SK-N-SH (cell line): ENCODE measurements around the gene SRGN. TPM values are rescaled to one million over a fixed set of nuclear protein-coding genes. Genes with fewer than 3 reads are reported as not detected.

Experiments used
- CTCF ChIA-PET: fragments of 300-600, 350-600 bp; formaldehyde crosslinking; extraction: SDS; loops from one replicate; lab custom pipeline; 2021; lab: Yijun Ruan, JAX
- POLR2A ChIA-PET: fragments of 350-600 bp; sonication (Branson Sonifier 250); formaldehyde crosslinking; extraction: SDS; loops from one replicate; lab custom pipeline; 2020; ENCODE audit warnings: antibody characterized with exemption, inconsistent platforms; lab: Yijun Ruan, JAX
- DNase-seq: peaks from one replicate; pipeline ENCODE4 v3.0.0; 2012
- H2AFZ ChIP-seq: fragments of 200-600 bp; sonication (generic); 2 replicates; pipeline ENCODE4 v1.8.1; 2016; ENCODE audit warnings: antibody characterized with exemption, mild to moderate bottlenecking, low read depth
- H3F3A ChIP-seq: fragments of 200-600 bp; sonication (generic); replicated peaks from 2 replicates; pipeline ENCODE3; 2016; ENCODE audit warnings: antibody characterized with exemption, mild to moderate bottlenecking; ENCODE audit not compliant: insufficient read depth
- H3K27ac ChIP-seq, 2 experiments: fragments of 200-500 bp in 1 of 2; fragments of 200-600 bp in 1 of 2; sonication (Bioruptor generic) in 1 of 2; sonication (generic), shearing (Covaris generic) in 1 of 2; 2 replicates each; pipeline versions ENCODE4 v1.5.1 to v1.6.1; 2014 to 2016; ENCODE audit warnings: low read depth in 2 of 2, inconsistent platforms in 1 of 2, low read length in 1 of 2, mild to moderate bottlenecking in 1 of 2, mixed read lengths in 1 of 2
- H3K27me3 ChIP-seq: fragments of 200-600 bp; sonication (generic), shearing (Covaris generic); 2 replicates; pipeline ENCODE4 v1.6.1; 2016; ENCODE audit warnings: mixed run types; ENCODE audit not compliant: insufficient read depth
- H3K36me3 ChIP-seq, 2 experiments: fragments of 200-500 bp in 1 of 2; fragments of 200-600 bp in 1 of 2; sonication (Bioruptor generic) in 1 of 2; sonication (generic) in 1 of 2; replicated peaks in 1 of 2; 2 replicates each; pipeline versions ENCODE3 to v1.5.1; 2014 to 2016; ENCODE audit warnings: low read length in 1 of 2, mild to moderate bottlenecking in 1 of 2; ENCODE audit not compliant: insufficient read depth in 2 of 2, control insufficient read depth in 1 of 2
- H3K4me1 ChIP-seq, 2 experiments: fragments of 200-500 bp in 1 of 2; fragments of 200-600 bp in 1 of 2; sonication (Bioruptor generic) in 1 of 2; sonication (generic), shearing (Covaris generic) in 1 of 2; 2 replicates each; pipeline versions ENCODE4 v1.5.1 to v1.6.1; 2014 to 2016; ENCODE audit warnings: low read depth in 1 of 2, low read length in 1 of 2, mixed run types in 1 of 2; ENCODE audit not compliant: insufficient read depth in 2 of 2, control insufficient read depth in 1 of 2
- H3K4me2 ChIP-seq: fragments of 200-600 bp; sonication (generic), shearing (Covaris generic); 2 replicates; pipeline ENCODE4 v1.6.1; 2017; ENCODE audit warnings: mixed run types
- H3K4me3 ChIP-seq, 2 experiments: fragments of 200-500 bp in 1 of 2; fragments of 200-600 bp in 1 of 2; sonication (Bioruptor generic) in 1 of 2; sonication (generic), shearing (Covaris generic) in 1 of 2; 2 replicates each; pipeline versions ENCODE4 v1.5.1 to v1.8.1; 2014 to 2016; ENCODE audit warnings: low read depth in 2 of 2, inconsistent platforms in 1 of 2, low read length in 1 of 2, mild to moderate bottlenecking in 1 of 2, mixed read lengths in 1 of 2, moderate library complexity in 1 of 2
- H3K79me2 ChIP-seq: fragments of 200-600 bp; sonication (generic); 2 replicates; pipeline ENCODE4 v1.8.1; 2017; ENCODE audit warnings: mild to moderate bottlenecking; ENCODE audit not compliant: insufficient read depth
- H3K9ac ChIP-seq: fragments of 200-600 bp; sonication (generic); 2 replicates; pipeline ENCODE4 v1.6.1; 2017; ENCODE audit warnings: mixed run types
- H3K9me2 ChIP-seq: fragments of 200-600 bp; sonication (generic); 2 replicates; pipeline ENCODE4 v1.6.1; 2017; ENCODE audit warnings: mixed run types
- H3K9me3 ChIP-seq: fragments of 200-600 bp; sonication (generic); 2 replicates; pipeline ENCODE4 v1.6.1; 2017; ENCODE audit warnings: mixed run types, mild to moderate bottlenecking, moderate library complexity
- H4K20me1 ChIP-seq: fragments of 200-600 bp; sonication (generic); 2 replicates; pipeline ENCODE4 v1.6.1; 2017; ENCODE audit warnings: mild to moderate bottlenecking, mixed run types; ENCODE audit not compliant: insufficient read depth
- CHD2 ChIP-seq: fragments of 150-350 bp; IDR thresholded peaks from 2 replicates; pipeline ENCODE4 v1.6.1; 2018; ENCODE audit warnings: low read length; ENCODE audit not compliant: partially characterized antibody
- FOSL2 ChIP-seq: IDR thresholded peaks from 2 replicates; pipeline ENCODE4 v1.4.0; 2012; ENCODE audit warnings: low read depth, mild to moderate bottlenecking, moderate library complexity, borderline replicate concordance
- FOXM1 ChIP-seq: IDR thresholded peaks from 2 replicates; pipeline ENCODE4 v1.4.0; 2012; ENCODE audit warnings: low read depth, mild to moderate bottlenecking
- JUND ChIP-seq: IDR thresholded peaks from 2 replicates; pipeline ENCODE4 v1.4.0; 2012
- MXI1 ChIP-seq: IDR thresholded peaks from 2 replicates; pipeline ENCODE4 v1.6.1; 2012; ENCODE audit warnings: mild to moderate bottlenecking, low read depth, low read length, improper control_type of control experiment
- RCOR1 ChIP-seq: fragments of 150-350 bp; IDR thresholded peaks from 2 replicates; pipeline ENCODE4 v1.6.1; 2017; ENCODE audit warnings: antibody characterized with exemption, low read length
- TCF12 ChIP-seq: IDR thresholded peaks from 2 replicates; pipeline ENCODE4 v1.4.0; 2012
- TEAD4 ChIP-seq: IDR thresholded peaks from 2 replicates; pipeline ENCODE4 v1.4.0; 2012; ENCODE audit warnings: mild to moderate bottlenecking, borderline replicate concordance; ENCODE audit not compliant: insufficient read depth
- WGBS: methylation state at CpG from one replicate; pipeline ENCODE4 v1.1.6; 2017; ENCODE audit warnings: low lambda C conversion rate; 5-methylcytosine and 5-hydroxymethylcytosine counted together
- polyA plus RNA-seq, 3 experiments: library from polyadenylated mRNA; depleted of rRNA; stranded (reverse); fragments of >200 nt; gene quantifications; 2 replicates each; pipeline ENCODE4 v1.2.3, GENCODE V29; 2012
- TF ChIP-seq, protein P1 (sequence below): IDR thresholded peaks from 2 replicates; pipeline ENCODE4 v1.4.0; 2012; ENCODE audit warnings: low read depth
- TF ChIP-seq, protein P2 (sequence below): IDR thresholded peaks from 2 replicates; pipeline ENCODE4 v1.6.1; 2012; ENCODE audit warnings: mild to moderate bottlenecking, low read depth, low read length, moderate library complexity
- TF ChIP-seq, protein P3 (sequence below): IDR thresholded peaks from 2 replicates; pipeline ENCODE4 v1.4.0; 2012; ENCODE audit warnings: low read depth, borderline replicate concordance

Gene SRGN
- polyA plus RNA-seq, 1 of the 3 experiments (the other 2 are of a cell fraction): 0.10 TPM

DNA sequence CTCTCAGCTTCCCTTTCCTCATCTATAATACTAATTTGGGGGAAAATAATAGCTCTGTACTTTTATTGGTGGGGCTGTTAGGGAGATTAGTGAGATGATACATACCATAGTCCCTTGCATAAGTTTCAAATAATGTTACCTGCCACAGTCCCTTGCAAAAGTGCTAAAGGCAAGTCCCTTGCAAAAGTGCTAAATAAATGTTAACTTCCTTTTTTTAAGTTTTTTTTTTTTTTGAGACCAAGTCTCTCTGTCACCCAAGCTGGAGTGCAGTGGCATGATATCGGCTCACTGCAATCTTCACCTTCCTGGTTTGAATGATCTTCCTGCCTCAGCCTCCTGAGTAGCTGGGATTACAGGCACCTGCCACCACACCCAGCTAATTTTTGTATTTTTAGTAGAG lies 43.4 kb upstream of the SRGN start:
- H3K4me2 ChIP-seq: no peak overlapping the region
- no peaks in the 10 kb centered on the region for H3K4me1 ChIP-seq
- no peak for TF ChIP-seq FOSL2
- no peak for TF ChIP-seq RCOR1
- no peak for TF ChIP-seq JUND
- no peak for TF ChIP-seq FOXM1
- no peak for TF ChIP-seq CHD2
- TF ChIP-seq, protein P1, sequence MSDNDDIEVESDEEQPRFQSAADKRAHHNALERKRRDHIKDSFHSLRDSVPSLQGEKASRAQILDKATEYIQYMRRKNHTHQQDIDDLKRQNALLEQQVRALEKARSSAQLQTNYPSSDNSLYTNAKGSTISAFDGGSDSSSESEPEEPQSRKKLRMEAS: no peak
- TF ChIP-seq TCF12: no peak
- TF ChIP-seq, protein P2, sequence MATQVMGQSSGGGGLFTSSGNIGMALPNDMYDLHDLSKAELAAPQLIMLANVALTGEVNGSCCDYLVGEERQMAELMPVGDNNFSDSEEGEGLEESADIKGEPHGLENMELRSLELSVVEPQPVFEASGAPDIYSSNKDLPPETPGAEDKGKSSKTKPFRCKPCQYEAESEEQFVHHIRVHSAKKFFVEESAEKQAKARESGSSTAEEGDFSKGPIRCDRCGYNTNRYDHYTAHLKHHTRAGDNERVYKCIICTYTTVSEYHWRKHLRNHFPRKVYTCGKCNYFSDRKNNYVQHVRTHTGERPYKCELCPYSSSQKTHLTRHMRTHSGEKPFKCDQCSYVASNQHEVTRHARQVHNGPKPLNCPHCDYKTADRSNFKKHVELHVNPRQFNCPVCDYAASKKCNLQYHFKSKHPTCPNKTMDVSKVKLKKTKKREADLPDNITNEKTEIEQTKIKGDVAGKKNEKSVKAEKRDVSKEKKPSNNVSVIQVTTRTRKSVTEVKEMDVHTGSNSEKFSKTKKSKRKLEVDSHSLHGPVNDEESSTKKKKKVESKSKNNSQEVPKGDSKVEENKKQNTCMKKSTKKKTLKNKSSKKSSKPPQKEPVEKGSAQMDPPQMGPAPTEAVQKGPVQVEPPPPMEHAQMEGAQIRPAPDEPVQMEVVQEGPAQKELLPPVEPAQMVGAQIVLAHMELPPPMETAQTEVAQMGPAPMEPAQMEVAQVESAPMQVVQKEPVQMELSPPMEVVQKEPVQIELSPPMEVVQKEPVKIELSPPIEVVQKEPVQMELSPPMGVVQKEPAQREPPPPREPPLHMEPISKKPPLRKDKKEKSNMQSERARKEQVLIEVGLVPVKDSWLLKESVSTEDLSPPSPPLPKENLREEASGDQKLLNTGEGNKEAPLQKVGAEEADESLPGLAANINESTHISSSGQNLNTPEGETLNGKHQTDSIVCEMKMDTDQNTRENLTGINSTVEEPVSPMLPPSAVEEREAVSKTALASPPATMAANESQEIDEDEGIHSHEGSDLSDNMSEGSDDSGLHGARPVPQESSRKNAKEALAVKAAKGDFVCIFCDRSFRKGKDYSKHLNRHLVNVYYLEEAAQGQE: no peak
- TF ChIP-seq, protein P3, sequence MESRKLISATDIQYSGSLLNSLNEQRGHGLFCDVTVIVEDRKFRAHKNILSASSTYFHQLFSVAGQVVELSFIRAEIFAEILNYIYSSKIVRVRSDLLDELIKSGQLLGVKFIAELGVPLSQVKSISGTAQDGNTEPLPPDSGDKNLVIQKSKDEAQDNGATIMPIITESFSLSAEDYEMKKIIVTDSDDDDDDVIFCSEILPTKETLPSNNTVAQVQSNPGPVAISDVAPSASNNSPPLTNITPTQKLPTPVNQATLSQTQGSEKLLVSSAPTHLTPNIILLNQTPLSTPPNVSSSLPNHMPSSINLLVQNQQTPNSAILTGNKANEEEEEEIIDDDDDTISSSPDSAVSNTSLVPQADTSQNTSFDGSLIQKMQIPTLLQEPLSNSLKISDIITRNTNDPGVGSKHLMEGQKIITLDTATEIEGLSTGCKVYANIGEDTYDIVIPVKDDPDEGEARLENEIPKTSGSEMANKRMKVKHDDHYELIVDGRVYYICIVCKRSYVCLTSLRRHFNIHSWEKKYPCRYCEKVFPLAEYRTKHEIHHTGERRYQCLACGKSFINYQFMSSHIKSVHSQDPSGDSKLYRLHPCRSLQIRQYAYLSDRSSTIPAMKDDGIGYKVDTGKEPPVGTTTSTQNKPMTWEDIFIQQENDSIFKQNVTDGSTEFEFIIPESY: no peak
- TF ChIP-seq TEAD4: no peak
- TF ChIP-seq MXI1: no peak
- TF ChIP-seq, all 33 proteins: peak for 0
- Histone ChIP-seq H3K9me3 (no peaks in the 10 kb centered on the region), H3K27me3 (no peaks in the 10 kb centered on the region), H3K9ac (no peak overlapping the region), H3K79me2 (no peaks in the 10 kb centered on the region), H3K9me2 (no peaks in the 10 kb centered on the region), H3K27ac (no peak overlapping the region), H3K4me3 (no peak overlapping the region), H3K36me3 (no peaks in the 10 kb centered on the region), H2AFZ (no peak overlapping the region), H3F3A (no peaks in the 10 kb centered on the region), H4K20me1 (no peaks in the 10 kb centered on the region)
- ChIA-PET POLR2A (no interaction called here), CTCF (no interaction called here)
- DNase-seq: no peak
- 100% methylated on average over 1 of the region's 1 CpG for WGBS
